Measurements from ENCODE around the gene SLIT3. TPM values are rescaled to one million over a fixed set of nuclear protein-coding genes. Genes with fewer than 3 reads are reported as not detected.

The SLIT3 gene
- total RNA-seq, 1 experiment from 2014 or later: 0.92 TPM

DNA sequence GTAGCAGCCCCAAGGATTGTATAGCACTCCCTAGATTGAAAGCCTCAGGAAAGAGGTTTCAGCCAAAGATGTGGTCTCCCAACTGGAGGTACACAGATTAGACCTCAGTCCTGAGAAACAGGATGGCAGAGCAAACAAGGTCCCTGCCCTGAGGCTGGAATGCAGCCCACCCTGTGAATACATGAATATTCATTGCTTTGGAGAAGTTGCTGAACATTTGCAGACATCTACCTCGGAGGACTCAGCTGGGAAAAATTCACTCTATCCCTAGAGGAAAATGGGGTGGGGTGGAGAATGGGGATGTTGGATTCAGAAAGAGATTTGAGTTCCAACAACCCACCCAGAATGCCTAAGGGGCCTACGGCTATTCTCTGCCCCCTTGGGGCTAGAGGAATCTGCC, 129.4 kb downstream of the SLIT3 start:
- Mint-ChIP-seq H3K4me3 (no peak overlapping the region; a peak in 1 of 5 replicates), H3K36me3 (ENCODE audit: insufficient read depth in 1 of 3, low read depth in 3 of 3) (no peaks in the 10 kb centered on the region), H3K27ac (peak overlapping the region in 2 of 3 experiments; percentile 4 to 8; a peak in 1 of 7 replicates), H3K4me1 (peaks cover 11 to 12% of the 10 kb centered on the region in 2 experiments), H3K9me3 (no peaks in the 10 kb centered on the region; a peak in 1 of 5 replicates), H3K27me3 (ENCODE audit: low read depth) (peaks cover 2% of the 10 kb centered on the region; the same call in 1 of the 2 replicates)
- Histone ChIP-seq H3K79me1 (ENCODE audit: insufficient read depth, low read depth, low read length, poor library complexity, severe bottlenecking) (no peaks in the 10 kb centered on the region), H4K91ac (ENCODE audit: insufficient read length, low read depth, low read length) (no peak overlapping the region), H3K56ac (ENCODE audit: insufficient read length, low read depth, low read length) (no peak overlapping the region), H3K23me2 (ENCODE audit: insufficient read length, low read depth, low read length, poor library complexity, severe bottlenecking) (no peaks in the 10 kb centered on the region), H4K20me1 (ENCODE audit: control insufficient read depth, insufficient read depth, insufficient read length) (no peaks in the 10 kb centered on the region), H2BK120ac (ENCODE audit: low read depth, low read length, poor library complexity, severe bottlenecking) (no peak overlapping the region), H3K27me3 (ENCODE audit: insufficient read depth, low read length) (no peaks in the 10 kb centered on the region), H3K4ac (ENCODE audit: low read depth, low read length) (no peak overlapping the region), H2BK15ac (ENCODE audit: low read depth, low read length) (no peak overlapping the region), H3T11ph (ENCODE audit: low read length) (no peak overlapping the region), H2AK5ac (ENCODE audit: insufficient read length, low read length) (no peak overlapping the region), H3K9me3 (ENCODE audit: control insufficient read depth, low read depth, low read length) (no peaks in the 10 kb centered on the region), H4K8ac (replicated peaks; ENCODE audit: insufficient read length, low read depth, low read length) (no peak overlapping the region), H3K27ac (ENCODE audit: insufficient read length, low read depth, low read length) (no peak overlapping the region), H3K18ac (ENCODE audit: insufficient read length, low read depth, low read length) (no peak overlapping the region), H2AFZ (ENCODE audit: low read length) (no peak overlapping the region), H4K5ac (ENCODE audit: insufficient read length, low read depth, low read length) (no peak overlapping the region), H3K9ac (ENCODE audit: extremely low read depth, insufficient read length, low read length) (no peak overlapping the region), H3K4me1 (ENCODE audit: insufficient read depth, low read length) (peaks cover 5% of the 10 kb centered on the region; the same call in 1 of the 2 replicates), H2BK5ac (ENCODE audit: insufficient read length, low read length) (no peak overlapping the region), H2BK12ac (ENCODE audit: insufficient read length, low read depth, low read length) (no peak overlapping the region), H3K23ac (ENCODE audit: insufficient read length, low read depth, low read length) (no peak overlapping the region), H3K4me2 (ENCODE audit: insufficient read depth, insufficient read length, low read length) (no peak overlapping the region), H3K14ac (ENCODE audit: insufficient read depth, low read length) (no peak overlapping the region), H3K79me2 (ENCODE audit: insufficient read depth, low read length) (no peaks in the 10 kb centered on the region), H2BK20ac (ENCODE audit: low read depth, low read length, poor library complexity, severe bottlenecking) (no peak overlapping the region)
- no peak for TF ChIP-seq CTCF (conservative IDR thresholded peaks at IDR 0.05)
- DNase-seq: peak; percentile 56
- no CpG with 5 or more reads among the region's 2 CpGs for WGBS (ENCODE audit: extremely low coverage, insufficient read length, low lambda C conversion rate)
